Vagina (tissue), 2 donors: Measurements from ENCODE around the gene FOXP2.

ENCODE experiments used
- POLR2A ChIP-seq, 2 donors: fragments of 450-650 bp; IDR thresholded peaks; one replicate each; pipeline ENCODE4 v1.6.1; 2017; ENCODE audit warnings: antibody characterized with exemption in 2 of 2, mild to moderate bottlenecking in 2 of 2, moderate library complexity in 2 of 2
- TF ChIP-seq, protein P1 (sequence below), 3 experiments: fragments of 450-650 bp in 2 of 3; fragments of 200-600 bp in 1 of 3; sonication (generic) in 1 of 3; IDR thresholded peaks; one replicate each; pipeline ENCODE4 v1.5.1; 2017 to 2019; ENCODE audit warnings: antibody characterized with exemption in 3 of 3, mild to moderate bottlenecking in 2 of 3, moderate library complexity in 2 of 3

GRCh38 chr7:114375907-114376306 lies 38.7 kb upstream of the FOXP2 start:
- no peak for TF ChIP-seq POLR2A (IDR thresholded peaks at IDR 0.05)
- TF ChIP-seq, protein P1, sequence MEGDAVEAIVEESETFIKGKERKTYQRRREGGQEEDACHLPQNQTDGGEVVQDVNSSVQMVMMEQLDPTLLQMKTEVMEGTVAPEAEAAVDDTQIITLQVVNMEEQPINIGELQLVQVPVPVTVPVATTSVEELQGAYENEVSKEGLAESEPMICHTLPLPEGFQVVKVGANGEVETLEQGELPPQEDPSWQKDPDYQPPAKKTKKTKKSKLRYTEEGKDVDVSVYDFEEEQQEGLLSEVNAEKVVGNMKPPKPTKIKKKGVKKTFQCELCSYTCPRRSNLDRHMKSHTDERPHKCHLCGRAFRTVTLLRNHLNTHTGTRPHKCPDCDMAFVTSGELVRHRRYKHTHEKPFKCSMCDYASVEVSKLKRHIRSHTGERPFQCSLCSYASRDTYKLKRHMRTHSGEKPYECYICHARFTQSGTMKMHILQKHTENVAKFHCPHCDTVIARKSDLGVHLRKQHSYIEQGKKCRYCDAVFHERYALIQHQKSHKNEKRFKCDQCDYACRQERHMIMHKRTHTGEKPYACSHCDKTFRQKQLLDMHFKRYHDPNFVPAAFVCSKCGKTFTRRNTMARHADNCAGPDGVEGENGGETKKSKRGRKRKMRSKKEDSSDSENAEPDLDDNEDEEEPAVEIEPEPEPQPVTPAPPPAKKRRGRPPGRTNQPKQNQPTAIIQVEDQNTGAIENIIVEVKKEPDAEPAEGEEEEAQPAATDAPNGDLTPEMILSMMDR (IDR thresholded peaks at IDR 0.05), result no peak
